Rectal smooth muscle tissue (tissue), 1 donor: ENCODE measurements around the gene ZNF33A.
"Not testable (repeated sequence)": the region's sequence is repeated elsewhere in the genome, so short reads cannot be mapped to it uniquely, and the experiment has no call there.

Source experiments
- H3K27ac ChIP-seq: one replicate; pipeline ENCODE4 v1.7.0; 2013; ENCODE audit warnings: low read depth, low read length, inconsistent platforms
- H3K27me3 ChIP-seq: one replicate; pipeline ENCODE4 v1.7.0; 2013; ENCODE audit warnings: low read length; ENCODE audit not compliant: control insufficient read depth, insufficient read depth
- H3K36me3 ChIP-seq: one replicate; pipeline ENCODE4 v1.7.0; 2013; ENCODE audit warnings: low read length; ENCODE audit not compliant: control insufficient read depth, insufficient read depth
- H3K4me1 ChIP-seq: one replicate; pipeline ENCODE4 v1.7.0; 2013; ENCODE audit warnings: low read length; ENCODE audit not compliant: control insufficient read depth, insufficient read depth
- H3K4me3 ChIP-seq: one replicate; pipeline ENCODE4 v1.7.0; 2013; ENCODE audit warnings: low read length
- H3K9ac ChIP-seq: one replicate; pipeline ENCODE4 v1.7.0; 2013; ENCODE audit warnings: low read length

Gene ZNF33A

GRCh38 chr10:38010119-38010903 lies at the start of gene ZNF33A:
TSS of gene ZNF33A (plus strand) at chr10:38010675. CDS start at chr10:38012342, 1,667 bp downstream.
- H3K27ac ChIP-seq, result peak within 1 kb of the TSS; percentile 99
- H3K4me1 ChIP-seq, result peaks cover 6% of the 10 kb centered on the region
- H3K27me3 ChIP-seq, result no peaks in the 10 kb centered on the region
- peak within 1 kb of the TSS; percentile 86 for H3K9ac ChIP-seq
- H3K36me3 ChIP-seq, result peaks cover 4% of the 10 kb centered on the region
- H3K4me3 ChIP-seq, result peak within 1 kb of the TSS; percentile 76

GRCh38 chr10:37965006-37965405 lies 45.5 kb upstream of the ZNF33A start:
- Histone ChIP-seq H3K27me3 (no peaks in the 10 kb centered on the region), H3K36me3 (peaks cover 3% of the 10 kb centered on the region), H3K27ac (no peak overlapping the region), H3K9ac (no peak overlapping the region), H3K4me3 (no peak overlapping the region), H3K4me1 (no peaks in the 10 kb centered on the region)

- peaks cover 7% of the 10 kb centered on the region for H3K4me1 ChIP-seq
- no peaks in the 10 kb centered on the region for H3K27me3 ChIP-seq
- no peak overlapping the region for H3K27ac ChIP-seq
- no peaks in the 10 kb centered on the region for H3K36me3 ChIP-seq
- no peak overlapping the region for H3K4me3 ChIP-seq
- no peak overlapping the region for H3K9ac ChIP-seq
These were observed 38.1 kb upstream of the ZNF33A start for GRCh38 chr10:37972396-37972795.

GRCh38 chr10:37975401-37975991 lies 35.0 kb upstream of the ZNF33A start:
- peak overlapping the region; percentile 91 for H3K4me3 ChIP-seq

GRCh38 chr10:37976091-37976879 lies 34.2 kb upstream of the ZNF33A start, which contains the start of gene ZNF25:
TSS of gene ZNF25 (minus strand) at chr10:37976647. CDS start at chr10:37971722, 4,925 bp downstream.
- no peaks in the 10 kb centered on the region for H3K27me3 ChIP-seq
- no peaks in the 10 kb centered on the region for H3K36me3 ChIP-seq
- peak within 1 kb of the TSS; percentile 94 for H3K9ac ChIP-seq
- peak within 1 kb of the TSS; percentile 91 for H3K4me3 ChIP-seq
- peaks cover 7% of the 10 kb centered on the region for H3K4me1 ChIP-seq
- peak within 1 kb of the TSS; percentile 98 for H3K27ac ChIP-seq

More at GRCh38 chr10:37975401-37975991, 35.0 kb upstream of the ZNF33A start:
- Histone ChIP-seq H3K9ac (peak overlapping the region; percentile 94), H3K27me3 (no peaks in the 10 kb centered on the region), H3K27ac (peak overlapping the region; percentile 98), H3K36me3 (no peaks in the 10 kb centered on the region), H3K4me1 (peaks cover 7% of the 10 kb centered on the region)

- Histone ChIP-seq H3K4me1 (peaks cover 7% of the 10 kb centered on the region), H3K36me3 (no peaks in the 10 kb centered on the region), H3K27ac (peak overlapping the region; percentile 84), H3K4me3 (peak overlapping the region; percentile 84), H3K9ac (peak overlapping the region; percentile 53), H3K27me3 (no peaks in the 10 kb centered on the region)
These were observed 33.6 kb upstream of the ZNF33A start for GRCh38 chr10:37976880-37977203.

- Histone ChIP-seq H3K4me1 (no peaks in the 10 kb centered on the region), H3K36me3 (no peaks in the 10 kb centered on the region), H3K27ac (no peak overlapping the region), H3K9ac (no peak overlapping the region), H3K27me3 (no peaks in the 10 kb centered on the region), H3K4me3 (no peak overlapping the region)
These were observed 18.8 kb upstream of the ZNF33A start for GRCh38 chr10:37991655-37992054.

GRCh38 chr10:37992083-37992482 lies 18.4 kb upstream of the ZNF33A start:
- Histone ChIP-seq H3K27ac (no peak overlapping the region), H3K4me3 (no peak overlapping the region), H3K9ac (no peak overlapping the region), H3K27me3 (no peaks in the 10 kb centered on the region), H3K36me3 (no peaks in the 10 kb centered on the region), H3K4me1 (no peaks in the 10 kb centered on the region)

- not testable (repeated sequence) for H3K36me3 ChIP-seq, H3K9ac ChIP-seq, H3K4me3 ChIP-seq, H3K4me1 ChIP-seq, H3K27ac ChIP-seq, H3K27me3 ChIP-seq
These were observed 11.6 kb upstream of the ZNF33A start for GRCh38 chr10:37998920-37999319.

- H3K36me3 ChIP-seq, H3K4me3 ChIP-seq, H3K4me1 ChIP-seq, H3K27me3 ChIP-seq, H3K27ac ChIP-seq, H3K9ac ChIP-seq: not testable (repeated sequence)
These were observed 10.0 kb upstream of the ZNF33A start for GRCh38 chr10:38000474-38000873.

GRCh38 chr10:38003026-38003425 lies 7.4 kb upstream of the ZNF33A start:
- no peaks in the 10 kb centered on the region for H3K4me1 ChIP-seq
- no peak overlapping the region for H3K9ac ChIP-seq
- no peaks in the 10 kb centered on the region for H3K36me3 ChIP-seq
- no peak overlapping the region for H3K27ac ChIP-seq
- no peaks in the 10 kb centered on the region for H3K27me3 ChIP-seq
- H3K4me3 ChIP-seq, result no peak overlapping the region

GRCh38 chr10:38003588-38003987 lies 6.9 kb upstream of the ZNF33A start:
- Histone ChIP-seq H3K4me1 (no peaks in the 10 kb centered on the region), H3K36me3 (no peaks in the 10 kb centered on the region), H3K9ac (no peak overlapping the region), H3K4me3 (no peak overlapping the region), H3K27me3 (no peaks in the 10 kb centered on the region), H3K27ac (no peak overlapping the region)
